DOHH2 (cell line): ENCODE measurements around the gene KIF25.

Experiments
- H3F3A ChIP-seq: fragments of 200-600 bp; sonication (generic), shearing (Covaris generic); 2 replicates; pipeline ENCODE4 v1.6.0; 2016; ENCODE audit warnings: antibody characterized with exemption, mild to moderate bottlenecking; ENCODE audit not compliant: control insufficient read depth, insufficient read depth
- H3K27ac ChIP-seq: fragments of 200-600 bp; sonication (generic); 2 replicates; pipeline ENCODE4 v1.5.1; 2014; ENCODE audit warnings: low read depth, mild to moderate bottlenecking, low read length, moderate library complexity
- H3K27me3 ChIP-seq: fragments of 200-600 bp; sonication (generic); 2 replicates; pipeline ENCODE4 v1.6.1; 2014; ENCODE audit warnings: mild to moderate bottlenecking, low read length, mixed read lengths; ENCODE audit not compliant: control insufficient read depth
- H3K36me3 ChIP-seq: fragments of 200-600 bp; sonication (generic); 2 replicates; pipeline ENCODE4 v1.6.1; 2014; ENCODE audit warnings: mild to moderate bottlenecking, low read length, moderate library complexity, mixed read lengths; ENCODE audit not compliant: control insufficient read depth
- H3K4me1 ChIP-seq: fragments of 200-600 bp; sonication (generic); 2 replicates; pipeline ENCODE4 v1.6.1; 2014; ENCODE audit warnings: mild to moderate bottlenecking, low read length, mixed read lengths; ENCODE audit not compliant: control insufficient read depth
- H3K4me2 ChIP-seq: fragments of 200-600 bp; sonication (generic); 2 replicates; pipeline ENCODE4 v1.6.0; 2014; ENCODE audit warnings: mild to moderate bottlenecking, low read length, moderate library complexity
- H3K4me3 ChIP-seq: fragments of 200-600 bp; sonication (generic); 2 replicates; pipeline ENCODE4 v1.5.1; 2014; ENCODE audit warnings: mild to moderate bottlenecking, low read length, mixed read lengths
- H3K79me2 ChIP-seq: fragments of 200-600 bp; sonication (generic); 2 replicates; pipeline ENCODE4 v1.6.1; 2014; ENCODE audit warnings: mild to moderate bottlenecking, low read length, mixed read lengths; ENCODE audit not compliant: control insufficient read depth
- H3K9me2 ChIP-seq: fragments of 200-600 bp; sonication (generic); replicated peaks from 2 replicates; pipeline ENCODE4 v1.6.1; 2014; ENCODE audit warnings: mild to moderate bottlenecking, low read length, mixed read lengths; ENCODE audit not compliant: control insufficient read depth
- H3K9me3 ChIP-seq: fragments of 200-600 bp; sonication (generic); 2 replicates; pipeline ENCODE4 v1.6.1; 2014; ENCODE audit warnings: antibody characterized with exemption, low read length, mixed read lengths; ENCODE audit not compliant: control insufficient read depth, insufficient read depth
- H4K20me1 ChIP-seq: fragments of 200-600 bp; sonication (generic); 2 replicates; pipeline ENCODE4 v1.6.0; 2014; ENCODE audit warnings: low read depth, mild to moderate bottlenecking, antibody characterized with exemption, low read length, moderate library complexity; ENCODE audit not compliant: control insufficient read depth, insufficient read depth
- CTCF ChIP-seq: fragments of 200-600 bp; sonication (generic); IDR thresholded peaks from one replicate; pipeline ENCODE4 v1.5.1; 2014; ENCODE audit warnings: antibody characterized with exemption, mild to moderate bottlenecking, low read depth, low read length; ENCODE audit not compliant: poor library complexity, severe bottlenecking
- EZH2phosphoT487 ChIP-seq: fragments of 200-600 bp; sonication (generic); IDR thresholded peaks from 2 replicates; pipeline ENCODE4 v1.6.1; 2017; ENCODE audit warnings: borderline replicate concordance, mild to moderate bottlenecking, antibody characterized with exemption, low read length, moderate library complexity, mixed read lengths

The KIF25 gene

DNA sequence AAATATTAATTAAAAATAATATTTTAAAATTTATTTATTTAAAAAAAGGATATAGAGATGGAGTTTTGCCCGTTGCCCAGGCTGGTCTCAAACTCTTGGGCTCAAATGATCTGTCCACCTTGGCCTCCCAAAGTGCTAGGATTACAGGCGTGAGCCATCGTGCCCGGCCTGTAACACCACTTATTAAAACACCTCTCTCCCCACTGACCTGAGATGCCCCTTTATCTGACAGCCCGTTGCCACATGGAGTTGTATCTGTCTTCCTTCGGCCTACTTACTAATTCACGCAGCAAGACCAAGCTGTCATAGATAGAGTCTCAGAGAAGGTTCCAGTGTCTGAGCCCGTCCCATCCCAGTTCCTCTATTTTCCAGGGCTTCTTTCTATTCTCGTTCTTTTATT lies 30.7 kb downstream of the KIF25 start:
- H3K27ac ChIP-seq, result no peak overlapping the region
- no peaks in the 10 kb centered on the region for H3F3A ChIP-seq
- no peak overlapping the region for H3K4me3 ChIP-seq
- no peak overlapping the region for H3K4me2 ChIP-seq
- no peaks in the 10 kb centered on the region for H3K36me3 ChIP-seq
- no peaks in the 10 kb centered on the region for H3K9me2 ChIP-seq
- no peaks in the 10 kb centered on the region for H3K4me1 ChIP-seq
- no peaks in the 10 kb centered on the region for H3K9me3 ChIP-seq
- no peaks in the 10 kb centered on the region for H4K20me1 ChIP-seq
- H3K27me3 ChIP-seq, result no peaks in the 10 kb centered on the region
- H3K79me2 ChIP-seq, result no peaks in the 10 kb centered on the region
- no peak for TF ChIP-seq EZH2phosphoT487
- no peak for TF ChIP-seq CTCF

GRCh38 chr6:168029459-168030217 lies 32.2 kb downstream of the KIF25 start:
- H3F3A ChIP-seq, result no peaks in the 10 kb centered on the region
- no peaks in the 10 kb centered on the region for H3K4me1 ChIP-seq
- no peaks in the 10 kb centered on the region for H3K27me3 ChIP-seq
- H3K36me3 ChIP-seq, result no peaks in the 10 kb centered on the region
- H4K20me1 ChIP-seq, result no peaks in the 10 kb centered on the region
- no peak overlapping the region for H3K4me2 ChIP-seq
- H3K9me3 ChIP-seq, result no peaks in the 10 kb centered on the region
- no peak overlapping the region for H3K4me3 ChIP-seq
- no peak for TF ChIP-seq CTCF
- no peak for TF ChIP-seq EZH2phosphoT487
- H3K27ac ChIP-seq, result no peak overlapping the region
- H3K9me2 ChIP-seq, result no peaks in the 10 kb centered on the region
- no peaks in the 10 kb centered on the region for H3K79me2 ChIP-seq

GRCh38 chr6:168030218-168030746 lies 32.8 kb downstream of the KIF25 start:
- H3K4me2 ChIP-seq, result no peak overlapping the region
- no peaks in the 10 kb centered on the region for H3K9me2 ChIP-seq
- H3F3A ChIP-seq, result no peaks in the 10 kb centered on the region
- no peaks in the 10 kb centered on the region for H3K4me1 ChIP-seq
- no peak overlapping the region for H3K4me3 ChIP-seq
- H3K9me3 ChIP-seq, result no peaks in the 10 kb centered on the region
- H3K27me3 ChIP-seq, result no peaks in the 10 kb centered on the region
- no peaks in the 10 kb centered on the region for H3K79me2 ChIP-seq
- no peaks in the 10 kb centered on the region for H3K36me3 ChIP-seq
- no peaks in the 10 kb centered on the region for H4K20me1 ChIP-seq
- TF ChIP-seq CTCF (no peak), EZH2phosphoT487 (no peak)
- H3K27ac ChIP-seq, result no peak overlapping the region
